GM18873 (cell line): Measurements from ENCODE around the gene HJV.
A peak's percentile ranks its signal among the peaks of the same experiment; 100 is the strongest.

Experiments
- ATAC-seq: cut with Tn5 transposase; IDR thresholded peaks from one replicate; pipeline ENCODE4 v1.9.1; 2021; ENCODE audit warnings: mild to moderate bottlenecking, moderate library complexity, moderate number of reproducible peaks; ENCODE audit not compliant: unreplicated experiment, low FRiP score

Gene HJV

GRCh38 chr1:146022403-146023127 is 1.0 kb upstream of the HJV start:
- no peak for ATAC-seq

GRCh38 chr1:146021050-146021445 is 487 bp downstream of the HJV start:
- ATAC-seq, result no peak

- no peak for ATAC-seq
Measured at GRCh38 chr1:146020058-146021049, 1.2 kb downstream of the HJV start.

- ATAC-seq, result no peak
Measured at GRCh38 chr1:146019231-146020057, 2.1 kb downstream of the HJV start.

GRCh38 chr1:146016891-146017290 is 4.6 kb downstream of the HJV start:
- no peak for ATAC-seq

- no peak for ATAC-seq
Measured at GRCh38 chr1:146013559-146013922, 8.0 kb downstream of the HJV start.

- no peak for ATAC-seq
Measured at GRCh38 chr1:146012703-146013558, 8.6 kb downstream of the HJV start.

GRCh38 chr1:146010126-146010738 is 11.3 kb downstream of the HJV start:
- no peak for ATAC-seq

GRCh38 chr1:146007489-146008133 is 13.9 kb downstream of the HJV start:
- no peak for ATAC-seq

GRCh38 chr1:146001709-146002108 is 19.8 kb downstream of the HJV start:
- no peak for ATAC-seq

GRCh38 chr1:145999321-146000024 is 22.1 kb downstream of the HJV start:
- ATAC-seq, result no peak

- no peak for ATAC-seq
Measured at GRCh38 chr1:145997718-145998023, 23.9 kb downstream of the HJV start.

GRCh38 chr1:145997016-145997717 is 24.4 kb downstream of the HJV start:
- ATAC-seq, result no peak

- peak; percentile 81 for ATAC-seq
Measured at GRCh38 chr1:145996433-145997015, 25.0 kb downstream of the HJV start, which contains the start of gene TXNIP. TSS of gene TXNIP (minus strand) at chr1:145996579. CDS start at chr1:145996266, 313 bp downstream.

- ATAC-seq, result no peak
Measured at GRCh38 chr1:145995964-145996432, 25.5 kb downstream of the HJV start.

GRCh38 chr1:145995148-145995881 is 26.2 kb downstream of the HJV start:
- no peak for ATAC-seq
